Loucy (cell line): ENCODE results near the gene MGAT2.
A peak's percentile ranks its signal among the peaks of the same experiment; 100 is the strongest.

ENCODE experiments used
- H2AFZ ChIP-seq: fragments of 200-600 bp; sonication (generic); 2 replicates; pipeline ENCODE4 v1.6.0; 2016; ENCODE audit warnings: antibody characterized with exemption, mild to moderate bottlenecking, low read length, moderate library complexity
- H3F3A ChIP-seq: fragments of 200-600 bp; 2 replicates; pipeline ENCODE4 v1.6.0; 2016; ENCODE audit warnings: antibody characterized with exemption, low read depth, mild to moderate bottlenecking
- H3K27me3 ChIP-seq: fragments of 200-600 bp; sonication (generic); 2 replicates; pipeline ENCODE4 v1.6.1; 2014; ENCODE audit warnings: low read length, mild to moderate bottlenecking; ENCODE audit not compliant: insufficient read depth, poor library complexity, severe bottlenecking
- H3K36me3 ChIP-seq: fragments of 200-600 bp; sonication (generic); 2 replicates; pipeline ENCODE4 v1.6.1; 2016; ENCODE audit warnings: low read length; ENCODE audit not compliant: insufficient read depth
- H3K4me1 ChIP-seq: fragments of 200-600 bp; sonication (generic); 2 replicates; pipeline ENCODE4 v1.5.1; 2014; ENCODE audit warnings: low read length, mild to moderate bottlenecking; ENCODE audit not compliant: insufficient read depth, poor library complexity, severe bottlenecking
- H3K4me2 ChIP-seq: fragments of 200-600 bp; sonication (generic); 2 replicates; pipeline ENCODE4 v1.6.0; 2014; ENCODE audit warnings: antibody characterized with exemption, low read length, low read depth, mild to moderate bottlenecking; ENCODE audit not compliant: poor library complexity, severe bottlenecking
- H3K4me3 ChIP-seq: fragments of 200-600 bp; sonication (generic); 2 replicates; pipeline ENCODE4 v1.5.1; 2014; ENCODE audit warnings: low read length, mild to moderate bottlenecking, mixed read lengths; ENCODE audit not compliant: poor library complexity, severe bottlenecking
- H3K79me2 ChIP-seq: fragments of 200-600 bp; sonication (generic); 2 replicates; pipeline ENCODE4 v1.6.1; 2014; ENCODE audit warnings: low read length; ENCODE audit not compliant: insufficient read depth
- H3K9ac ChIP-seq: fragments of 200-600 bp; sonication (generic); 2 replicates; pipeline ENCODE4 v1.6.0; 2014; ENCODE audit warnings: mild to moderate bottlenecking, low read depth, low read length, moderate library complexity; ENCODE audit not compliant: poor library complexity, severe bottlenecking
- H3K9me2 ChIP-seq: fragments of 200-600 bp; sonication (generic); replicated peaks from 2 replicates; pipeline ENCODE4 v1.6.1; 2016; ENCODE audit warnings: low read depth, low read length, mixed read lengths
- H3K9me3 ChIP-seq: fragments of 200-600 bp; sonication (generic); 2 replicates; pipeline ENCODE4 v1.6.1; 2014; ENCODE audit warnings: mild to moderate bottlenecking, antibody characterized with exemption, low read length, low read depth; ENCODE audit not compliant: insufficient read depth
- H4K20me1 ChIP-seq: fragments of 200-600 bp; sonication (generic); 2 replicates; pipeline ENCODE4 v1.6.0; 2014; ENCODE audit warnings: antibody characterized with exemption, low read length, mild to moderate bottlenecking; ENCODE audit not compliant: insufficient read depth, poor library complexity, severe bottlenecking
- EZH2phosphoT487 ChIP-seq: fragments of 200-600 bp; IDR thresholded peaks from 2 replicates; pipeline ENCODE4 v1.6.1; 2018; ENCODE audit warnings: antibody characterized with exemption, mild to moderate bottlenecking, moderate library complexity, borderline replicate concordance
- TF ChIP-seq, protein P1 (sequence below): fragments of 200-600 bp; sonication (generic); conservative IDR thresholded peaks from 2 replicates; pipeline ENCODE4 v1.5.1; 2014; ENCODE audit warnings: mild to moderate bottlenecking, antibody characterized with exemption, low read length

Gene MGAT2

DNA sequence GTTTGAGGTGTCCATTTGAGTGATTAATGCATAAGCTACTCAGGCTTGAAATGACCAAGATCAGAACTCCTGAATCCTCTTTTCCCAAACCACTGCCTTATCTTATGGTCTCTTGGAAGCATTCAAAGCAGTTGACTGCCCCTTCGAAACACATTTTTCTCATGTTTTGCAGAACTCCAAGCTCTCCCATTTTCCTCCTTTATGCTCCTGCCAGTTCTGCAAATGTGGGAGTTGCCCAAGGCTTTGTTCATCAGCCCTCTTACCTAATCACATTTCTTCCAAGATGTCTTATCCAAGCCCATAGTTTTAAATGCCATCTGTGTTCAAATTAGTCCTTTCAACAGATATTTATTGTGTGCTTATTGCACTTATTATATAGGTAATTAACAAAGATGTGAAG lies 16.3 kb downstream of the MGAT2 start:
- peaks cover 51% of the 10 kb centered on the region for H3K79me2 ChIP-seq

DNA sequence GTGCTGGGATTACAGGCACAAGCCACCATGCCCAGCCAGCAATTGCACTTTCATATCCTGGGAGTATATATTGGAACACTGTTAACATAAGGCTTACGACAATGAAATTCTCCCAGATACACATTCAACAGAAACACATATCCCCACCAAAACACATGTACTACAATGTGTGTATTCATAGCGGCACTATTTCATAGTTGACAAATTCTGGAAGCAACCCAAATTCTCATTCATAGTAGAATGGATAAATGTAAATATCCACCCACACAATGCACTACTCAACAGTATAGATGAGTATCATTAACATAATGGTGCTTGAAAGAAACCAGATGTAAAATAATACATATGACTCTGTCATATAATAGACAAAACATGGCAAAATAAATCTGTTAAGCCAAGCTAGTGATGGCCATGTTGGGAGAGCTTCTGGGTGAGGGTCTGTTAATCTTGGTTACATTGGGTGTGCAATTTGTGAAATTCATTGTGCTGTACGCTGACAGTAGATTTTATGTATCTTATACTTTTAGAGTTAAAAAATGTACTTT lies 17.0 kb downstream of the MGAT2 start:
- H3F3A ChIP-seq, result no peaks in the 10 kb centered on the region; the same call in 1 of the 2 replicates

More for the DNA sequence above, 16.3 kb downstream of the MGAT2 start:
- H4K20me1 ChIP-seq, result peaks cover 22% of the 10 kb centered on the region
- H2AFZ ChIP-seq, result no peak overlapping the region
- H3K9me2 ChIP-seq, result no peaks in the 10 kb centered on the region
- H3K9me3 ChIP-seq, result no peaks in the 10 kb centered on the region
- H3K27me3 ChIP-seq, result no peaks in the 10 kb centered on the region
- H3K9ac ChIP-seq, result no peak overlapping the region
- peak overlapping the region; percentile 79 for H3K4me2 ChIP-seq
- H3K36me3 ChIP-seq, result no peaks in the 10 kb centered on the region
- H3F3A ChIP-seq, result no peaks in the 10 kb centered on the region; the same call in 1 of the 2 replicates
- TF ChIP-seq, protein P1, sequence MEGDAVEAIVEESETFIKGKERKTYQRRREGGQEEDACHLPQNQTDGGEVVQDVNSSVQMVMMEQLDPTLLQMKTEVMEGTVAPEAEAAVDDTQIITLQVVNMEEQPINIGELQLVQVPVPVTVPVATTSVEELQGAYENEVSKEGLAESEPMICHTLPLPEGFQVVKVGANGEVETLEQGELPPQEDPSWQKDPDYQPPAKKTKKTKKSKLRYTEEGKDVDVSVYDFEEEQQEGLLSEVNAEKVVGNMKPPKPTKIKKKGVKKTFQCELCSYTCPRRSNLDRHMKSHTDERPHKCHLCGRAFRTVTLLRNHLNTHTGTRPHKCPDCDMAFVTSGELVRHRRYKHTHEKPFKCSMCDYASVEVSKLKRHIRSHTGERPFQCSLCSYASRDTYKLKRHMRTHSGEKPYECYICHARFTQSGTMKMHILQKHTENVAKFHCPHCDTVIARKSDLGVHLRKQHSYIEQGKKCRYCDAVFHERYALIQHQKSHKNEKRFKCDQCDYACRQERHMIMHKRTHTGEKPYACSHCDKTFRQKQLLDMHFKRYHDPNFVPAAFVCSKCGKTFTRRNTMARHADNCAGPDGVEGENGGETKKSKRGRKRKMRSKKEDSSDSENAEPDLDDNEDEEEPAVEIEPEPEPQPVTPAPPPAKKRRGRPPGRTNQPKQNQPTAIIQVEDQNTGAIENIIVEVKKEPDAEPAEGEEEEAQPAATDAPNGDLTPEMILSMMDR, result no peak
- TF ChIP-seq EZH2phosphoT487, result no peak
- H3K4me3 ChIP-seq, result peak overlapping the region; percentile 5
- H3K4me1 ChIP-seq, result peaks cover 17% of the 10 kb centered on the region

DNA sequence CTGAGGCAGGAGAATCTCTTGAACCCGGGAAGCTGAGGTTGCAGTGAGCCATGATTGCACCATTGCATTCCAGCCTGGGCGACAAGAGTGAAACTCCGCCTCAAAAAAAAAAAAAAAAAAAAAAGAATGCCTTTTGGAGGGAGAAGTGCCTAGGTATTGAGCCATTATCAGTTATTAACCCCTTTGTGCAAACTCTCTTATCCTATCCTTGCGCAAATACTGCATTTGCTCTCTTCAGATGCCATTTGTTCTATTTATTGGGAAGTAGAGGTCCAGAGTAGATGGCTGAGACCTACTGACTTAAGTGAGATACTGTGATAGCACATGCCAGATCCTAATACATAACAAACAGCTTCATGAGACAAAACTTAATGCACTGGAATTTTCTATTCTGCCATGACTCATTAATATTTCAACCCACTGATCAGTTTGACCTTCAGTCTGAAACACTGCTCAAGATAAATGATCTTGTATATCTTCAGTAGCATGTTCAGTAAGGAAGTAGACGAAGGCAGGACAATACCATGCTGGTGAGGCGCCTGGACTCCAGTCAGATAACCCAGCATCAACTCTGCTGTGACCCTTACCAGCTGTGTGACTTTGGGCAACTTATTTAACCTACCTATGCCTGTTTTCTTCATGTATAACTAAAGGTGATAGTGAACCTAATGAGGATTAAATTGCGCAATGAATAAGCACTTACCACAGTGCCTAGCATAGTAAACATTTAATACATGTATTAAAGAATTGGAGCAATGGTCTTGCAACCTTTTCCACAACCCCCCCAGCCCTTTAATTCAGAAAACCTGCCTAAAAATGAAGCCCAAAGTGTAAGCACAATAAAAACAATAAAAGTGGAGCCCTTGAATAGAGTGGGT lies 20.2 kb downstream of the MGAT2 start:
- H3K4me2 ChIP-seq, result no peak overlapping the region
- H3K4me1 ChIP-seq, result peaks cover 18% of the 10 kb centered on the region
- H3K4me3 ChIP-seq, result no peak overlapping the region
- H2AFZ ChIP-seq, result no peak overlapping the region
- H3F3A ChIP-seq, result no peaks in the 10 kb centered on the region; the same call in 1 of the 2 replicates
- no peak overlapping the region for H3K9ac ChIP-seq
- TF ChIP-seq EZH2phosphoT487, result no peak
- TF ChIP-seq, protein P1, result no peak
- H4K20me1 ChIP-seq, result peaks cover 14% of the 10 kb centered on the region
- no peaks in the 10 kb centered on the region for H3K27me3 ChIP-seq
- peaks cover 3% of the 10 kb centered on the region; the same call in 1 of the 2 replicates for H3K36me3 ChIP-seq
- H3K9me3 ChIP-seq, result no peaks in the 10 kb centered on the region
- H3K79me2 ChIP-seq, result peaks cover 20% of the 10 kb centered on the region
- no peaks in the 10 kb centered on the region for H3K9me2 ChIP-seq

More for the DNA sequence above, 17.0 kb downstream of the MGAT2 start:
- Histone ChIP-seq H2AFZ (no peak overlapping the region), H3K79me2 (peaks cover 43% of the 10 kb centered on the region), H3K4me1 (peaks cover 18% of the 10 kb centered on the region), H4K20me1 (peaks cover 17% of the 10 kb centered on the region), H3K27me3 (no peaks in the 10 kb centered on the region), H3K9ac (no peak overlapping the region), H3K9me3 (no peaks in the 10 kb centered on the region), H3K36me3 (no peaks in the 10 kb centered on the region), H3K9me2 (no peaks in the 10 kb centered on the region), H3K4me3 (no peak overlapping the region), H3K4me2 (no peak overlapping the region)
- TF ChIP-seq, protein P1, result no peak
- no peak for TF ChIP-seq EZH2phosphoT487
